NCI-H1048 (cell line): ENCODE results near the gene SERINC2.
"Not testable (repeated sequence)": the region's sequence is repeated elsewhere in the genome, so short reads cannot be mapped to it uniquely, and the experiment has no call there.

Experiments
- DNase-seq: peaks from one replicate; lab custom pipeline; 2025; lab: John Stamatoyannopoulos, UW

Gene SERINC2

GRCh38 chr1:31471452-31472313 is 58.7 kb downstream of the SERINC2 start:
- DNase-seq, result not testable (repeated sequence)

- DNase-seq, result not testable (repeated sequence)
Measured at GRCh38 chr1:31472314-31472651, 59.3 kb downstream of the SERINC2 start.

DNA sequence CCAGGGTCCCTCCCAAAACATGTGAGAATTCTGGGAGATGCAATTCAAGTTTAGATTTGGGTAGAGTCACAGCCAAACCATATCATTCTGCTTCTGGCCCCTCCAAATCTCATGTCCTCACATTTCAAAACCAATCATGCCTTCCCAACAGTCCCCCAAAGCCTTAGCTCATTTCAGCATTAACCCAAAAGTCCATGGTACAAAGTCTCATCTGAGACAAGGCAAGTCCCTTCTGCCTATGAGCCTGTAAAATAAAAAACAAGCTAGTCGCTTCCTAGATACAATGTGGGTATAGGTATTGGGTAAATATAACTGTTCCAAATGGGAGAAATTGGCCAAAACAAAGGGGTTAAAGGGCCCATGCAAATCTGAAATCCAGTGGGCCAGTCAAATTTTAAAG is 59.7 kb downstream of the SERINC2 start:
- not testable (repeated sequence) for DNase-seq

DNA sequence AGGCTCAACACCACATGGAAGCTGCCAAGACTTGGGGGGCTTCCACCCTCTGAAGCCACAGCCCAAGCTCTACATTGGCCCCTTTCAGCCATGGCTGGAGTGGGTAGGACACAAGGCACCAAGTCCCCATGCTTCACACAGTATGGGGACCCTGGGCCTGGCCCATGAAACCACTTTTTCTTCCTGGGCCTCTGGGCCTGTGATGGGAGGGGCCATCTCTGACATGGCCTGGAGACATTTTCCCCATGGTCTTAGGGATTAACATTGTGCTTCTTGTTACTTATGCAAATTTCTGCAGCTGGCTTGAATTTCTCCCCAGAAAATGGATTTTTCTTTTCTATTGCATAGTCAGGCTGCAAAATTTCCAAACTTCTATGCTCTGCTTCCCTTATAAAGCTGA is 60.5 kb downstream of the SERINC2 start:
- not testable (repeated sequence) for DNase-seq

DNA sequence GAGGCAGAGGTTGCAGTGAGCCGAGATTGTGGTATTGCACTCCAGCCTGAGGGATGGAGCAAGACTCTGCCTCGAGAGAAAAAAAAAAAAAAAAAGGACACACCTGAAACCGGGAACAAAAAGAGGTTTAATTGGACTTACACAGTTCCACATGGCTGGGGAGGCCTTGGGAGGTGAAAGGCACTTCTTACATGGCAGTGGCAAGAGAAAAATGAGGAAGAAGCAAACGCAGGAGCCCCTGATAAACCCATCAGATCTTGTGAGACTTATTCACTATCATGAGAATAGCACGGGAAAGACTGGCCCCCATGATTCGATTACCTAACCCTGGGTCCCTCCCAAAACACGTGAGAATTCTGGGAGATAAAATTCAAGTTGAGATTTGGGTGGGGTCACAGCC is 61.6 kb downstream of the SERINC2 start:
- DNase-seq, result not testable (repeated sequence)

GRCh38 chr1:31476891-31477846 is 64.2 kb downstream of the SERINC2 start:
- no peak for DNase-seq

- no peak for DNase-seq
Measured at GRCh38 chr1:31478167-31478566, 65.2 kb downstream of the SERINC2 start.

- no peak for DNase-seq
Measured at GRCh38 chr1:31479811-31480210, 66.8 kb downstream of the SERINC2 start.

GRCh38 chr1:31480426-31480825 is 67.4 kb downstream of the SERINC2 start:
- not testable (repeated sequence) for DNase-seq

DNA sequence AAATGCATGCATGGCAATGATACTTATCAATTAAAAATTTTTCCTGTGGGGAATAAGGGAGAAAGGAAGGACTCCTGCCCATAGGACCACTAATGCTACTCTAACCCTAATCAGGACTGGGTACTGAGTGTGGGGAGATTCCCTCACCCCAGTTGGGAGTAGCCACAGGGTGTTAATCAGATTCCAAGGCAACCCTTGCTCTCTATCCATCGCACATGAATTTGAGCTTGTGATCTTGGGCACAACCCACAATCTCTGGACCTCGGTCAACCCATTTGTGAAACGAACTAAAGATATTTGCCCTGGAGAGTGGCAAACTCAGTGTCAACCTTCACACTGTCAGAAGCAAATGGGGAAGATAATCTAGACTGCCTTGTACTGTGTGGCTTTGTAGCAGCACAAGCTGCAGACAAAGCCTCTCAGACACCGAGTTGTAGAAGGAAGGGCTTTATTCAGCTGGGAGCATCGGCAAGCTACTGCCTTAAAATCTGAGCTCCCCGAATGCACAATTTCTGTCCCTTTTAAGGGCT is 69.5 kb downstream of the SERINC2 start:
- DNase-seq, result no peak

- DNase-seq, result no peak
Measured at GRCh38 chr1:31483012-31483946, 70.3 kb downstream of the SERINC2 start.
